Kidney tubule cell (primary cell): Measurements from ENCODE around the gene SPRED2.

Source experiments
- DNase-seq: peaks from one replicate; pipeline ENCODE4 v3.0.0-alpha.2; 2018; ENCODE audit warnings: low spot score

SPRED2 gene

DNA sequence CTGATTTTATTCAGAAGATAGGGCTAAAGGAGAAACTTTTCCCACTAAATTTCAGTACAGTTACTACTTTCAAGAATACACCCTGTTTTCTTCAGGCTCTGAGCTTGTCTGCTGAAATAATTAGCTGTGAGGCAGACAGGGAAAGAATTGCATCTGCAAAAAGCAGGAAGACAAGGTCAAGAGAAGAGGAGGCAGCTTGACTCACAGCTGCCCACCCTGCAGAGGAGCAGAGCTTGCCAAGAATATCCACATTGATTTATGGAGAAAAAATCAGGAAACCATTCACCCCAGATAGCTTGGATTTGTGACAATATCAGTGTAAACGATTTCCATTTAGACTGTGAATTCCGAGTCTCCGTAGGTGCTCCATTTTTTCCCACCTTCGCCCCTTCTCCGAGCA is 155.8 kb downstream of the SPRED2 start:
- no peak for DNase-seq

- no peak for DNase-seq
Measured at GRCh38 chr2:65275141-65275915, 157.1 kb downstream of the SPRED2 start.

GRCh38 chr2:65273344-65273743 is 159.1 kb downstream of the SPRED2 start:
- no peak for DNase-seq

DNA sequence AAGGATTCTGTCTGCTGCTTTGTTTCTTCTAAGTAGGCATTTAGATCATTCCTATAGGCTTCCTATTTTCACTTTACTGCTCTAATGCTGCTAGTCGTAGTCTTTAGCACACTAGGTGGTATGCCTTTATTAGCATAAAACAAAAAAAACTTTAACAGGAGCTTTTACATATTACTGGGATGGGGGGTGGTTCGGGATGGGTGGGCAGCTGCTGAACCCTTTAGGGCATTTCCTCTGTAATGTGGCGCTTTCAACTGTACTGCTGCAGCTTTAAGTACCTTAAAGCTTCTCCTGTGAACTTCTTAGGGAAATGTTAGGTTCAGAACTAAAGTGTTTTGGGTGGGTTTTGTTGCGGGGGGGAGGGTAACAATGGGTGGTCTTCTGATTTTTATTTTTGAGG is 163.4 kb downstream of the SPRED2 start:
- DNase-seq: no peak

DNA sequence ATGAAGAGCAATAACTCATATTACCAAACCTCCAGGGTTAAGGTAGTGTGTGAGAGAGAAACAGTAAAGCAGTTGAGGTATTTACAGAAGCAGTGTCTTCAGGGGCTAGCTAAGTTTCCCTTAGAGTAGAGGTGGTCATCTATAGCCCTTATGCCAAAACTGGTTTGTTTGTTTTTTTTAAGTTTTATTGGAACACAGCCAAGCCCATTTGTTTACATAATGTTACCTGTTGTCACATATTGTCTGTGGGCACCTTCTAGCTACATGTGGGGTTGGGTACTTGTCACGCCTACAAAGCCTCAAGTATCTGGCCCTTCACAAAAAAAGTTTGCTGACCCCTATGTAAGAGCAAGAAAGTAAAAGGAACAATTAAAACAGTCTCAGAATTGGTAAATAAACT is 165.4 kb downstream of the SPRED2 start:
- DNase-seq: no peak

GRCh38 chr2:65265671-65266045 is 166.7 kb downstream of the SPRED2 start:
- DNase-seq: no peak

DNA sequence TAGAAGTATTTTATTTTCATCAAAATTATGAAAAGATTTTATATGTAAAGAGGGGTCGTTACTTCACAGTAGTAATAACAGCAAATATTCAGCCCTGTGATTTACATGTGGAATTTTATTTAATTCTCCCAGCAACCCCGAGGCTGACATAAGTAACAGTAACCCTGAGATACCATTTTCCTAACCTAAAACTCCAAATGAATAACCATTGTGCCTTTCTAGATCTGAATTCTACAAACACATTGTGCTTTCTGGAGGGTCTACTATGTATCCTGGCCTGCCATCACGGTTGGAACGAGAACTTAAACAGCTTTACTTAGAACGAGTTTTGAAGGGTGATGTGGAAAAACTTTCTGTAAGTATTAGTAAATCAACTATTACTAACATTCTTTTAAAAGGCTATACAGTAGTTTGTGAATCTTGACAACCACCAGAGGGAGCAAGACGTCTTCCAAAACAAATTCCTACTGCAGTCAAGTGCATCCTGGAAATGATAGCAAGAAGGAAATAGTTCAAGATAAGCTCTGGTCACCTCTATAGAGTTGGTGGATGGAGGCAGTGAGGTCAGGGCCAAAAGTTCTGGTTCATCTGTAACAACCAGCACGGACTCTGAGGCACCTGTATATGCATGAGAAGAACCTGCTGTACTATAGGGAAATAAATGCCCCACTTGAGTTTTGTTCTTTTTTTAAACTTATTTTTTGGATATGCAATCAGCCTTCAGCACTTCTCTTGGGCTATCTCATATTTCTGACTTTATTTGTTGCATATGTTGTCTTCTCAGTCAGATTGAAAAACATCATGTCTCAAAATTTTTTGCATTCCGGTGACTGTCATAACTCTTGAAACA is 167.4 kb downstream of the SPRED2 start:
- peak; percentile 83 for DNase-seq

GRCh38 chr2:65263986-65264385 is 168.4 kb downstream of the SPRED2 start:
- DNase-seq: no peak

DNA sequence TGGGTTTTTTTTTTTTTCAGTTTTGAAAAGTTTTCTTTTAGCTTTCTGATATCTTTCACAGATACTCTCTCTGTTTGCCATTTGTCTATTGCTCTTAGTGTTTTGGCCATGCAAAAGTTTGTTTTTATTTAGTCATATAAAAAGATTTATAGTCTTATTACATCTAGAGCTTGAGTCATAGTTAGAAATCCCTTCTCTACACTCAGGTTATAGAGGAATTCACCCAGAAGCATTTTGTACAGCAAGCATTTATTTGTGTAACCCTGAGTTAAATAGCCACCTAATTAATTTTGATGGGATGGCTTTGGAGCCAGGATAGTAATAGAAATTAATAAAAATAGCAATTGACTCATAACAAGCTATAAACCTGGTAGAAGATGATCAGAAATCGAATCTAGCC is 169.1 kb downstream of the SPRED2 start:
- DNase-seq: no peak

GRCh38 chr2:65261676-65262075 is 170.7 kb downstream of the SPRED2 start:
- no peak for DNase-seq
